Stimulated activated CD8-positive, alpha-beta memory T cell treated with anti-CD3 and anti-CD28 coated beads, Interleukin-7, amount 100 ng/mL, for 4 hours (primary cell): ENCODE results near the gene KMT2B.

Experiments used
- DNase-seq, 2 donors: peaks; one replicate each; pipeline ENCODE4 v3.0.0-alpha.2; 2020; ENCODE audit warnings: low read depth in 2 of 2

Gene KMT2B

GRCh38 chr19:35780058-35780457 is 62.3 kb downstream of the KMT2B start:
- DNase-seq = no peak

GRCh38 chr19:35780717-35781116 is 62.9 kb downstream of the KMT2B start:
- DNase-seq = no peak

- no peak for DNase-seq
These were observed 63.8 kb downstream of the KMT2B start for GRCh38 chr19:35781650-35782049.

- DNase-seq = no peak
These were observed 64.8 kb downstream of the KMT2B start for GRCh38 chr19:35782589-35782988.

GRCh38 chr19:35783469-35784434 is 65.9 kb downstream of the KMT2B start:
- DNase-seq = no peak

- no peak for DNase-seq
These were observed 66.9 kb downstream of the KMT2B start for GRCh38 chr19:35784503-35785338.

- no peak for DNase-seq
These were observed 67.5 kb downstream of the KMT2B start for GRCh38 chr19:35785339-35785627.

GRCh38 chr19:35786299-35787160 is 68.7 kb downstream of the KMT2B start:
- no peak for DNase-seq

GRCh38 chr19:35787227-35787799 is 69.5 kb downstream of the KMT2B start:
- DNase-seq = no peak
